WTC11 (cell line): ENCODE measurements around the gene CD160. TPM values are rescaled to one million over a fixed set of nuclear protein-coding genes. Genes with fewer than 3 reads are reported as not detected.

Experiments
- ATF3 ChIP-seq: sonication (generic); formaldehyde crosslinking; conservative IDR thresholded peaks from 2 replicates; pipeline ENCODE4 v1.8.1; 2022; ENCODE audit warnings: mild to moderate bottlenecking, missing genetic modification reagents
- CDX4 ChIP-seq: fragments of 250-450 bp; sonication (Bioruptor Pico); IDR thresholded peaks from 2 replicates; pipeline ENCODE4 v1.9.0; 2021; ENCODE audit warnings: moderate library complexity, mild to moderate bottlenecking, inconsistent platforms, borderline replicate concordance
- E2F1 ChIP-seq: sonication (generic); formaldehyde crosslinking; IDR thresholded peaks from 2 replicates; pipeline ENCODE4 v1.8.0; 2022; ENCODE audit warnings: mild to moderate bottlenecking, missing genetic modification reagents
- ETV6 ChIP-seq: sonication (generic); formaldehyde crosslinking; IDR thresholded peaks from 2 replicates; pipeline ENCODE4 v1.8.1; 2022; ENCODE audit warnings: mild to moderate bottlenecking, missing genetic modification reagents
- FOXP1 ChIP-seq: sonication (generic); formaldehyde crosslinking; IDR thresholded peaks from 2 replicates; pipeline ENCODE4 v1.8.0; 2022; ENCODE audit warnings: missing genetic modification reagents, mild to moderate bottlenecking, moderate library complexity, borderline replicate concordance
- HMGA2 ChIP-seq: fragments of 250-450 bp; sonication (Bioruptor Pico); IDR thresholded peaks from 2 replicates; pipeline ENCODE4 v1.4.0; 2021; ENCODE audit warnings: mild to moderate bottlenecking, moderate library complexity
- MAX ChIP-seq: sonication (generic); formaldehyde crosslinking; IDR thresholded peaks from 2 replicates; pipeline ENCODE4 v1.8.0; 2022; ENCODE audit warnings: mild to moderate bottlenecking, missing genetic modification reagents
- NR2C2 ChIP-seq: sonication (generic); formaldehyde crosslinking; IDR thresholded peaks from 2 replicates; pipeline ENCODE4 v1.8.0; 2022; ENCODE audit warnings: mild to moderate bottlenecking, missing genetic modification reagents
- SMAD4 ChIP-seq: sonication (generic); formaldehyde crosslinking; IDR thresholded peaks from 2 replicates; pipeline ENCODE4 v1.8.0; 2022; ENCODE audit warnings: mild to moderate bottlenecking, missing genetic modification reagents
- TP53 ChIP-seq: sonication (generic); formaldehyde crosslinking; IDR thresholded peaks from 2 replicates; pipeline ENCODE4 v1.8.1; 2023; ENCODE audit warnings: mild to moderate bottlenecking, missing genetic modification reagents
- USF1 ChIP-seq: sonication (generic); formaldehyde crosslinking; IDR thresholded peaks from 2 replicates; pipeline ENCODE4 v1.8.0; 2022; ENCODE audit warnings: mild to moderate bottlenecking, missing genetic modification reagents
- ZNF317 ChIP-seq: sonication (generic); formaldehyde crosslinking; IDR thresholded peaks from 2 replicates; pipeline ENCODE4 v1.8.1; 2023; ENCODE audit warnings: low read depth, mild to moderate bottlenecking, moderate library complexity, missing genetic modification reagents, borderline replicate concordance
- ZNF512 ChIP-seq: sonication (generic); formaldehyde crosslinking; IDR thresholded peaks from 2 replicates; pipeline ENCODE4 v1.8.1; 2022; ENCODE audit warnings: missing genetic modification reagents, borderline replicate concordance
- total RNA-seq: library from RNA; stranded (reverse); gene quantifications from 3 replicates; pipeline ENCODE4 v1.2.3, GENCODE V29; 2021

Gene CD160
- total RNA-seq, 1 experiment from 2014 or later: not detected

GRCh38 chr1:145788580-145788979, 69.3 kb downstream of the CD160 start (continued):
- no peak for TF ChIP-seq MAX (CRISPR knock-in tag)
- no peak for TF ChIP-seq ETV6 (CRISPR knock-in tag)
- TF ChIP-seq USF1: no peak
- TF ChIP-seq ZNF317: no peak
- no peak for TF ChIP-seq CDX4 (CRISPR knock-in tag)
- no peak for TF ChIP-seq ZNF512 (CRISPR knock-in tag)
- TF ChIP-seq E2F1: no peak
- TF ChIP-seq NR2C2: no peak
- no peak for TF ChIP-seq TP53 (CRISPR knock-in tag)
- no peak for TF ChIP-seq FOXP1
- no peak for TF ChIP-seq HMGA2 (CRISPR knock-in tag)
- TF ChIP-seq ATF3 (CRISPR knock-in tag): no peak
- TF ChIP-seq SMAD4 (CRISPR knock-in tag): no peak
- TF ChIP-seq, all 79 proteins: peak for 0

Other genes starting within 250 kb of the CD160 start
- gene GPR89A, start 111.5 kb upstream of the CD160 start, total RNA-seq: 21.2 to 27.2 TPM (median 21.8 TPM) in 3 replicates
- 0.57 to 0.77 TPM (median 0.57 TPM) in 3 replicates for gene PDZK1, start 12.1 kb upstream of the CD160 start, total RNA-seq
- 8.1 to 9.2 TPM (median 9.0 TPM) in 3 replicates for gene RNF115, start 104.6 kb downstream of the CD160 start, total RNA-seq
- gene POLR3C, start 104.7 kb downstream of the CD160 start, total RNA-seq: 20.2 to 24.9 TPM (median 22.7 TPM) in 3 replicates
- 2.7 to 3.5 TPM (median 3.3 TPM) in 3 replicates for gene NUDT17, start 126.1 kb downstream of the CD160 start, total RNA-seq
- gene PIAS3, start 139.6 kb downstream of the CD160 start, total RNA-seq: 44.9 to 52.4 TPM (median 49.6 TPM) in 3 replicates
- 2.7 to 3.2 TPM (median 2.9 TPM) in 3 replicates for gene ANKRD35, start 166.4 kb downstream of the CD160 start, total RNA-seq
- gene ITGA10, start 190.6 kb downstream of the CD160 start, total RNA-seq: 0.31 to 0.34 TPM (median 0.32 TPM) in 3 replicates
- gene PEX11B, start 199.2 kb downstream of the CD160 start, total RNA-seq: 10.9 to 12.5 TPM (median 11.8 TPM) in 3 replicates
- 199 to 215 TPM (median 212 TPM) in 3 replicates for gene RBM8A, start 208.0 kb downstream of the CD160 start, total RNA-seq
- gene LIX1L, start 238.5 kb downstream of the CD160 start, total RNA-seq: 3.0 to 3.8 TPM (median 3.8 TPM) in 3 replicates
- 0.21 to 0.44 TPM (median 0.22 TPM) in 3 replicates for gene ANKRD34A, start 245.1 kb downstream of the CD160 start, total RNA-seq
- gene POLR3GL, start 245.2 kb downstream of the CD160 start, total RNA-seq: 3.8 to 8.3 TPM (median 6.7 TPM) in 3 replicates